CD8-positive, alpha-beta memory T cell (primary cell): ENCODE data around the gene MXD4. TPM values are rescaled to one million over a fixed set of nuclear protein-coding genes. Genes with fewer than 3 reads are reported as not detected.

Experiments used
- CTCF ChIA-PET: fragments of 350-600 bp; sonication (Branson Sonifier 250); formaldehyde crosslinking; loops from one replicate; lab custom pipeline; 2021; ENCODE audit warnings: antibody characterized with exemption; lab: Charles Lee
- POLR2A ChIA-PET: fragments of 350-600 bp; sonication (Branson Sonifier 250); formaldehyde crosslinking; loops from one replicate; lab custom pipeline; 2021; ENCODE audit warnings: antibody characterized with exemption; lab: Charles Lee
- DNase-seq, 5 donors: peaks; one replicate each; pipeline versions ENCODE4 v3.0.0 to v3.0.0-alpha.2; 2020 to 2022; ENCODE audit warnings: mixed read lengths in 1 of 5
- H3K27ac ChIP-seq: one replicate; pipeline ENCODE4 v1.7.0; 2013; ENCODE audit warnings: low read depth, mild to moderate bottlenecking, low read length, moderate library complexity
- H3K27me3 ChIP-seq: 2 replicates; pipeline ENCODE4 v1.7.0; 2013; ENCODE audit warnings: low read length, mild to moderate bottlenecking; ENCODE audit not compliant: insufficient read depth, poor library complexity, severe bottlenecking
- H3K36me3 ChIP-seq: 2 replicates; pipeline ENCODE4 v1.7.0; 2013; ENCODE audit warnings: mild to moderate bottlenecking, low read length, moderate library complexity; ENCODE audit not compliant: insufficient read depth
- H3K4me1 ChIP-seq: 2 replicates; pipeline ENCODE4 v1.7.0; 2013; ENCODE audit warnings: mild to moderate bottlenecking, low read length, moderate library complexity; ENCODE audit not compliant: insufficient read depth
- H3K4me3 ChIP-seq: 2 replicates; pipeline ENCODE4 v1.7.0; 2013; ENCODE audit warnings: mild to moderate bottlenecking, low read length
- H3K9me3 ChIP-seq: 2 replicates; pipeline ENCODE4 v1.7.0; 2013; ENCODE audit warnings: mild to moderate bottlenecking, low read length
- H3K27ac Mint-ChIP-seq, 8 donors: one replicate each; pipeline ENCODE4 v1.8.0; 2020 to 2021; ENCODE audit warnings: mixed read lengths in 8 of 8, mild to moderate bottlenecking in 6 of 8, inconsistent platforms in 3 of 8, moderate library complexity in 3 of 8
- H3K27me3 Mint-ChIP-seq, 2 donors: one replicate each; pipeline ENCODE4 v1.8.0; 2020 to 2021; ENCODE audit warnings: mixed read lengths in 2 of 2, mild to moderate bottlenecking in 1 of 2, moderate library complexity in 1 of 2
- H3K36me3 Mint-ChIP-seq, 3 donors: one replicate each; pipeline ENCODE4 v1.8.0; 2020 to 2021; ENCODE audit warnings: mixed read lengths in 3 of 3, inconsistent platforms in 1 of 3, mild to moderate bottlenecking in 1 of 3
- H3K4me1 Mint-ChIP-seq, 3 donors: one replicate each; pipeline ENCODE4 v1.8.0; 2020 to 2021; ENCODE audit warnings: mixed read lengths in 3 of 3, inconsistent platforms in 1 of 3, mild to moderate bottlenecking in 1 of 3
- H3K4me3 Mint-ChIP-seq, 7 donors: one replicate each; pipeline ENCODE4 v1.8.0; 2020 to 2021; ENCODE audit warnings: mixed read lengths in 7 of 7, mild to moderate bottlenecking in 6 of 7, moderate library complexity in 4 of 7, inconsistent platforms in 2 of 7
- H3K9me3 Mint-ChIP-seq, 5 donors: one replicate each; pipeline ENCODE4 v1.8.0; 2020 to 2022; ENCODE audit warnings: mixed read lengths in 5 of 5, mild to moderate bottlenecking in 3 of 5, moderate library complexity in 2 of 5, inconsistent platforms in 1 of 5
- polyA plus RNA-seq: library from polyadenylated mRNA; unstranded; fragments of 300-500 nt; fragmentation: Illumina TruSeq; gene quantifications from one replicate; pipeline ENCODE4 v1.2.3, GENCODE V29; 2021
- total RNA-seq, 2 experiments: library from RNA; stranded (reverse); gene quantifications; one replicate each; pipeline ENCODE4 v1.2.3, GENCODE V29; 2021

MXD4 gene
- total and polyA plus RNA-seq, 3 experiments from 2014 or later, result 10.2 to 47.2 (median 12.2) TPM

DNA sequence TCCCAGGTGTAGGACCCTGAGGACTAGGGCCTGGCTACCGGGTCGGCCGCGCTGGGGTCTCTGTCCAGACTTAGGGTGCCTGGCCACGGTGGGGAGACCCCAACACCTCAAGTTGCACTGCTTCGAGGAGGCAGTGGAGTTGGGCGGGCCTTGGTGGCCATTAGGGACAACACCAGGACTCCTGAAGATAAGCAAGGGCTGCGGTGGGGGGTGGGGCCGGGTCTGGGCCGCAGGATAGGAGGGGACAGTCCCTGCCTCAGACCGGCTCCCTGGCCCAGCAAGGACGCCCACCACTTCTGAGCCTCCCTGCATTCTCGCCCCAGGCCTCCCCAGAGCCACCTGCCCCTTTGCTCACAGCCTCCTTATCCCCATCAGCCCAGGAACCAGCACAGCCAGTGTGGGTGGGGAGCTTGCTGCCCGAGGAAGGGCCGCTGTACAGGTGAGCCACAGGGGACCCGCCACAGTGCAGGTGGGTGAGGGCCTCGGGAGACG, 5.5 kb upstream of the MXD4 start:
- no peaks in the 10 kb centered on the region for H3K27me3 Mint-ChIP-seq

DNA sequence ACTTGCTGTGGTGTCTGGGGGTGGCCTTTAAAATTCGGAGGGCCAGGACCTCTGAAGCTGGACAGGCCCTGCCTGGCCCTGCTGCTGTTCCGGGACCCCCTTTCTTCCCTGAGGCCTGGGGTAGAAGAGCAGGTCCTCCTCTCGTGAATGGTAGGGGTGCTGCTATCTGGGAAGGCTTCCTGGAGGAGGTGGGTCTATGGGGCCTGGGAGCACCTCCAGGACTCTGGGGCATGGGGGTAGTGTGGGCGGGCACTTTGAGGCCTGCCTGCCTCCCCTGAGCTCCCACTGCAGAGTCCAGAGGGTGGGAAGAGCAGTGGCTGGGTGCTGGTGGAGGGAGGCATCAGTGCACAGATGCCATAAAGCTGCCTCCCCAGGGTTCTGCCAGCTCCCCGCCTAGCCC, 4.9 kb upstream of the MXD4 start:
- no peak for DNase-seq
- ChIA-PET CTCF (interaction anchor here (0.7 kb wide), 1 partner anchor 46 kb away, joined by 3 read pairs; no protein-coding TSS in a partner anchor), POLR2A (no interaction called here)
- Histone ChIP-seq H3K9me3 (no peaks in the 10 kb centered on the region), H3K36me3 (no peaks in the 10 kb centered on the region), H3K27ac (no peak overlapping the region), H3K4me3 (no peak overlapping the region), H3K27me3 (no peaks in the 10 kb centered on the region), H3K4me1 (peaks cover 6% of the 10 kb centered on the region)
- peaks cover 0 to 4% (median 1%) of the 10 kb centered on the region in 3 donors for H3K4me1 Mint-ChIP-seq
- H3K9me3 Mint-ChIP-seq, result no peaks in the 10 kb centered on the region
- no peaks in the 10 kb centered on the region for H3K27me3 Mint-ChIP-seq
- H3K36me3 Mint-ChIP-seq, result peaks cover 0 to 8% (median 0%) of the 10 kb centered on the region in 3 donors
- H3K4me3 Mint-ChIP-seq, result no peak overlapping the region
- H3K27ac Mint-ChIP-seq, result peak overlapping the region in 1 of 8 donors; percentile 33

More for the DNA sequence above, 5.5 kb upstream of the MXD4 start:
- H3K9me3 ChIP-seq, result no peaks in the 10 kb centered on the region
- H3K36me3 ChIP-seq, result no peaks in the 10 kb centered on the region
- H3K36me3 Mint-ChIP-seq, result peaks cover 0 to 9% (median under 1%) of the 10 kb centered on the region in 3 donors
- no peak overlapping the region for H3K27ac ChIP-seq
- peaks cover 6% of the 10 kb centered on the region for H3K4me1 ChIP-seq
- peaks cover 0 to 5% (median 1%) of the 10 kb centered on the region in 3 donors for H3K4me1 Mint-ChIP-seq
- H3K27me3 ChIP-seq, result no peaks in the 10 kb centered on the region
- DNase-seq, result no peak
- H3K4me3 Mint-ChIP-seq, result no peak overlapping the region
- POLR2A ChIA-PET, result no interaction called here
- peak overlapping the region in 1 of 8 donors; percentile 57 for H3K27ac Mint-ChIP-seq
- no peaks in the 10 kb centered on the region for H3K9me3 Mint-ChIP-seq
- no peak overlapping the region for H3K4me3 ChIP-seq
- CTCF ChIA-PET, result interaction anchor here (0.7 kb wide), 1 partner anchor 47 kb away, joined by 3 read pairs; no protein-coding TSS in a partner anchor

DNA sequence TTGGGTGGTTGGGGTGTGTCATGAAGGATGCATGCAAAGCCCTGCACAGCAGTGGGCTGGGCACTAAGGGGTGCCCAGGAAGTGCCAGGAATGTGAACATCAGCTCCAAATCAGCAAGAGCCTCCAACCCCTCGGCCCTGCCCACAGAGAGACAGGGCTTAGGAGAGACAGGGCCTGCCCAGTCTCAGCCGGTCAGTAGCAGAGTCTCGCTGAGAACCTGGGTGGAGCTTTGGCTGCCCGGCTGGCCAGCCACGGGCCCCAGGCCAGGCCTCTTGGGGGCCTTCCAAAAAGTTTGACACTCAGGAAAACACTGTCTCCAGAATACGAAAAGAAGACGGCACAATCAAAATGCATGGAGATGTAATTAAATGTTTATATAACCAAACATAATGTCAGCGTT, 4.3 kb upstream of the MXD4 start:
- H3K9me3 ChIP-seq, result no peaks in the 10 kb centered on the region
- no peak overlapping the region for H3K27ac ChIP-seq
- Mint-ChIP-seq H3K36me3 (peaks cover 0 to 8% (median 0%) of the 10 kb centered on the region in 3 donors), H3K9me3 (no peaks in the 10 kb centered on the region), H3K4me3 (peak overlapping the region in 1 of 7 donors; percentile 24), H3K4me1 (peaks cover 0 to 4% (median 1%) of the 10 kb centered on the region in 3 donors), H3K27ac (peak overlapping the region in 2 of 8 donors; percentile 33 to 84), H3K27me3 (no peaks in the 10 kb centered on the region)
- H3K27me3 ChIP-seq, result no peaks in the 10 kb centered on the region
- ChIA-PET POLR2A (no interaction called here), CTCF (no interaction called here)
- peaks cover 6% of the 10 kb centered on the region for H3K4me1 ChIP-seq
- H3K4me3 ChIP-seq, result no peak overlapping the region
- no peaks in the 10 kb centered on the region for H3K36me3 ChIP-seq
- DNase-seq, result no peak

DNA sequence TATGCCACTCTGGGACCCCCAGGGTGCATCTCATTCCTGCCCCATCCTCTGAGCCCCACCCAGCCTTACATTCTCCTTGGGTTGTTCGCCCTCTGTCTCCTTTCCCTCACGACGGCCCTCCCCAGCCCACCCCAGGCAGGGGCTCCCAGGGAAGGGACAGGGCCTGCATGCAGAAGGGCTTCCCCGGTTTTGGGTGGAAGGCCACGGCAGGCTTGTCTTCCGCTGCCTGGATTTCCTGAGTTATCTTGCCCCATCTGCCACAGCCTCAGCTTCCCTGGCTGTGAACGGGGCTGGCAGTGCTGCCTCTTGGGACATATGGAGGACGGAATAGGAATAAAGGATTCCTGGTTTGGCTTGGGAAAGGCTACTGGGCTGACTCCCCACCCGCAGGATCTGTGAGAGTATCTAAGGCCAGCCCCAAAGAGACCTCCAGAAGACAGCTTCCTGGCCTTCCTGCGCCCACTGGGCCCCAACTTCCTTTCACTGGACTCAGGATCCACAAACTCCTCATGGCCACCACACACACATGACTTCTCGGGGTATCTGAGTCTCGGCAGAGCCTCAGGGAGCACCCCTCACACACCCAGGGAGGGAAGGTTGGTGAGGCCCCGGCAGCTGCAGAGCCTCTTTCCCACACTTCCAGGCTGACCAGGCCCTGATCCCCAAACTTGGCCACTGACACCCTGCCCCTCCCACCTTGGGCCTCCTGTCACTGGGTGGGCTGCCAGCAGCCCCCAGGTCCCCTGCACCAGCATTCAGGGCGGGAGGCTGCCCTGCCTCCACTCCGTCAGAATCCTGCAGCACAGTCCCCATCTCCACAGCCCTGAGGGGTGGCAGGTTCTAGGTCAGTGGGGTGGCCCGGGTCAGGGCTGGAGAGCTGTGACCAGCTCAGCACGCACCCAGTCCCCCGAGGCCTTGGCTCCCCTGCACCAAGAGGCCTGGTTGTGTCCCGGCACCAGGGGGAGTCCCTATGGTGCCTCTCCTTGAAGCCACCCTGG, 3.5 kb upstream of the MXD4 start:
- Mint-ChIP-seq H3K27ac (peak overlapping the region in 5 of 8 donors; percentile 40 to 91 (median 50)), H3K4me1 (peaks cover 0 to 6% (median 1%) of the 10 kb centered on the region in 3 donors), H3K36me3 (peaks cover 0 to 4% (median 0%) of the 10 kb centered on the region in 3 donors), H3K9me3 (no peaks in the 10 kb centered on the region), H3K27me3 (no peaks in the 10 kb centered on the region), H3K4me3 (peak overlapping the region in 1 of 7 donors; percentile 60)
- H3K4me1 ChIP-seq, result peaks cover 12% of the 10 kb centered on the region
- no peaks in the 10 kb centered on the region for H3K36me3 ChIP-seq
- ChIA-PET CTCF (interaction anchor here (1.0 kb wide), 1 partner anchor 176 kb away, joined by 3 read pairs; no protein-coding TSS in a partner anchor), POLR2A (interaction anchor here (1.0 kb wide), 1 partner anchor 203 kb away, joined by 3 read pairs; the partner anchor contains the start of gene RNF4)
- DNase-seq, result no peak
- no peak overlapping the region for H3K27ac ChIP-seq
- no peaks in the 10 kb centered on the region for H3K9me3 ChIP-seq
- no peak overlapping the region for H3K4me3 ChIP-seq
- H3K27me3 ChIP-seq, result no peaks in the 10 kb centered on the region

DNA sequence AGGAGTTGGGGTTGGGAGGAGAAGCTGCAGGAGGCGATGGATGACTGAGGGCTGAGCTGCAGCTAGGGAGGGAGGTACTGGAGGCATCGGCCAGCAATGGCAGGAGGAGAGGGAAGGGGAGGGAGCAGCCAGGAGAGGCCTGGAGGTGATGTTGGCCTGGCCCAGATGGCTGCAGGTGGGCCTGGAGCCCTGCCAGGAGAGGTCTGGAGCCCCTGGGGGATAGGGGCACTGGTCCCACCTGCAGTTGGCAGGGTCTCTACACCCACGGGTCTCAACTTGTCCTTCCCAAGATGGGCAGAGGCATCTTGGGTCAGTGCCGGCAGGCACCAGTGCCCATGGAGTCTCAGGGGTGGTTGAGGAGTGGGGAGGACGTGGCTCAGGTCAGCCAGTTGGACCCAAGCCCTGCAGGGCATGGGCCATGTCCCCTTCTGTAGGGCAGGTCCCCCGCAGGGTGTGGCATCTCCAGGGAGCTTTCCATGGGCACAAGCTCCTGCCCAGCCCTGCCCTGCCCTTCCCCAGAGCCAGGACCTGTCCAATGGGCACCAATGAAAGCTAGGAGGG, 2.7 kb upstream of the MXD4 start:
- Mint-ChIP-seq H3K36me3 (peaks cover 0 to 7% (median 0%) of the 10 kb centered on the region in 3 donors), H3K9me3 (no peaks in the 10 kb centered on the region), H3K27me3 (no peaks in the 10 kb centered on the region), H3K27ac (peak overlapping the region in 2 of 8 donors; percentile 90 to 96), H3K4me3 (peak overlapping the region in 1 of 7 donors; percentile 60), H3K4me1 (peaks cover 0 to 13% (median 4%) of the 10 kb centered on the region in 3 donors)
- no peak overlapping the region for H3K27ac ChIP-seq
- ChIA-PET CTCF (interaction anchor here (1.0 to 1.3 kb wide), 3 partner anchors 10 to 176 kb away, joined by 3 read pairs; no protein-coding TSS in a partner anchor), POLR2A (interaction anchor here (1.0 kb wide), 1 partner anchor 204 kb away, joined by 3 read pairs; the partner anchor contains the start of gene RNF4)
- DNase-seq, result peak in 1 of 5 donors; percentile 31
- no peaks in the 10 kb centered on the region for H3K9me3 ChIP-seq
- no peaks in the 10 kb centered on the region for H3K36me3 ChIP-seq
- H3K4me3 ChIP-seq, result no peak overlapping the region
- peaks cover 20% of the 10 kb centered on the region for H3K4me1 ChIP-seq
- no peaks in the 10 kb centered on the region for H3K27me3 ChIP-seq

DNA sequence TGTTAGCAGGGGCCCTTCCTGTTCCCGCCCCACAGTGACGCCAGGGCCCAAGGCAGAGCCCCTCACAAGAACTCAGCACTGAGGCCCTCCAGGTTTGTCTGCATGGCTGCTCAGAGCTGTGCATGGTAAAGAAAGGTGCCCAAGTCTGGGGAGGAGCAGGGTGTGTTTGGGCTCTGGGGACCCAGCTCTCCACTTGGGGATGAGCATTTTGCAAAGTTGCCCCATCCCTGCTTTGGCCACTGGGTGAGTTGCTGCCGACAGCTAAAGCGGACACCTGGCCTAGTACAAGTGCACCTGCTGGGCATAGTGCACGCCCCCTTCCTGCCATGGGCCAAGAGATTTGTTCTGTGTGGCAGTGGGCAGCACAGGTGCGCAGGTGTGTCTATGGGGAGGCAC, 2.0 kb upstream of the MXD4 start:
- H3K4me3 ChIP-seq, result no peak overlapping the region
- peaks cover 23% of the 10 kb centered on the region for H3K4me1 ChIP-seq
- H3K36me3 ChIP-seq, result no peaks in the 10 kb centered on the region
- DNase-seq, result peak in 1 of 5 donors; percentile 39
- peaks cover 0 to 6% (median 0%) of the 10 kb centered on the region in 3 donors for H3K36me3 Mint-ChIP-seq
- H3K9me3 Mint-ChIP-seq, result no peaks in the 10 kb centered on the region
- CTCF ChIA-PET, result interaction anchor here (1.0 to 1.3 kb wide), 3 partner anchors 10 to 177 kb away, joined by 3 read pairs; no protein-coding TSS in a partner anchor
- H3K27me3 ChIP-seq, result no peaks in the 10 kb centered on the region
- POLR2A ChIA-PET, result no interaction called here
- H3K9me3 ChIP-seq, result no peaks in the 10 kb centered on the region
- H3K4me1 Mint-ChIP-seq, result peaks cover 0 to 16% (median 4%) of the 10 kb centered on the region in 3 donors
- no peak overlapping the region for H3K27ac ChIP-seq
- no peaks in the 10 kb centered on the region for H3K27me3 Mint-ChIP-seq
- H3K4me3 Mint-ChIP-seq, result peak overlapping the region in 5 of 7 donors; percentile 11 to 90 (median 74)
- peak overlapping the region in 5 of 8 donors; percentile 50 to 96 (median 73) for H3K27ac Mint-ChIP-seq

DNA sequence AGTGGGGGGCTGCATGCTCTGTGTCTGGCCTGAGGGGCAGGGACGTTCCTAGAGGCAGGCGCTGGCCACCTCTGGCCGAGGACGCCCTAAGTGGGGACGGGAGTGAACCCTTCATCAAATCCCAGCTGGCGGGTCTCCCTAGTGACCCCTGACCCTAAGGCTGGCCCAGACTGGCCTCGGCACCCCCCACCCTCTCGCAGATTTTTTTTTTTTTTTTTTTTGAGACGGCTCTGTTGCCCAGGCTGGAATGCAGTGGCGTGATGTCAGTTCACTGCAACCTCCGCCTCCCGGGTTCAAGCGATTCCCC, 988 bp upstream of the MXD4 start:
- Mint-ChIP-seq H3K36me3 (peaks cover 0 to 8% (median 0%) of the 10 kb centered on the region in 3 donors), H3K9me3 (no peaks in the 10 kb centered on the region), H3K27ac (peak overlapping the region; percentile 73 to 90 (median 84)), H3K4me1 (peaks cover 0 to 18% (median 4%) of the 10 kb centered on the region in 3 donors), H3K27me3 (no peaks in the 10 kb centered on the region), H3K4me3 (peak overlapping the region; percentile 46 to 90 (median 76))
- Histone ChIP-seq H3K27me3 (no peaks in the 10 kb centered on the region), H3K9me3 (no peaks in the 10 kb centered on the region), H3K4me1 (peaks cover 23% of the 10 kb centered on the region), H3K4me3 (peak overlapping the region; percentile 53), H3K27ac (peak overlapping the region; percentile 89), H3K36me3 (no peaks in the 10 kb centered on the region)
- no peak for DNase-seq
- CTCF ChIA-PET, result interaction anchor here (1.2 to 2.0 kb wide), 4 partner anchors 9 to 203 kb away, joined by 3 to 9 read pairs (median 3); partner anchors contain the start of genes CFAP99 and ZFYVE28
- POLR2A ChIA-PET, result interaction anchor here (0.7 to 2.1 kb wide), 8 partner anchors 19 to 493 kb away, joined by 5 to 29 read pairs (median 14); partner anchors contain the start of genes FAM193A, HAUS3, POLN and RNF4
